Measurements from ENCODE around the gene FOXF2.

GRCh38 chr6:1424306-1424927 lies 35.0 kb downstream of the FOXF2 start:
- TF ChIP-seq CTCF (IDR thresholded peaks at IDR 0.05) (peak in 3 of 4 experiments; percentile 34 to 46 (median 34)), POLR2A (IDR thresholded peaks at IDR 0.05) (no peak), POLR2AphosphoS5 (IDR thresholded peaks at IDR 0.05) (peak; percentile 16)

Data from prostate gland (tissue), 2 donors.